Activated T-helper 1 cell treated with anti-CD3 and anti-CD28 coated beads, Interleukin-12 subunit alpha, Interleukin-12 subunit beta, Interleukin-2, Interleukin-4 antibody, amounts not matched to agents 30 ng/mL and 10 ng/mL and 1 ng/mL, durations not matched to agents 14 hours and 24 hours and 36 hours (primary cell): ENCODE data around the gene PPIB. TPM values are rescaled to one million over a fixed set of nuclear protein-coding genes. Genes with fewer than 3 reads are reported as not detected.
"Not testable (repeated sequence)": the region's sequence is repeated elsewhere in the genome, so short reads cannot be mapped to it uniquely, and the experiment has no call there.

Experiments used
- DNase-seq: peaks from one replicate; pipeline ENCODE4 v3.0.0; 2021; ENCODE audit warnings: low spot score
- H3K27ac Mint-ChIP-seq: one replicate; pipeline ENCODE4 v1.8.0; 2021; ENCODE audit warnings: mild to moderate bottlenecking, mixed read lengths
- H3K27me3 Mint-ChIP-seq: one replicate; pipeline ENCODE4 v1.8.0; 2022; ENCODE audit warnings: mild to moderate bottlenecking, moderate library complexity, mixed read lengths; ENCODE audit not compliant: insufficient read depth
- H3K36me3 Mint-ChIP-seq: one replicate; pipeline ENCODE4 v1.8.0; 2021; ENCODE audit warnings: low read depth, mixed read lengths
- H3K4me1 Mint-ChIP-seq: one replicate; pipeline ENCODE4 v1.8.0; 2021; ENCODE audit warnings: low read depth, mixed read lengths
- H3K4me3 Mint-ChIP-seq: one replicate; pipeline ENCODE4 v1.8.0; 2021; ENCODE audit warnings: mild to moderate bottlenecking, moderate library complexity, mixed read lengths
- H3K9me3 Mint-ChIP-seq: one replicate; pipeline ENCODE4 v1.8.0; 2021; ENCODE audit warnings: mixed read lengths
- intact Hi-C: fragments of 100-400 bp; cut with micrococcal nuclease; formaldehyde crosslinking; loops from one replicate; pipeline ENCODE4 v1.15.1; 2024
- total RNA-seq: library from RNA; stranded (reverse); gene quantifications from 2 replicates; pipeline ENCODE4 v1.2.3, GENCODE V29; 2022

PPIB gene
- total RNA-seq, 1 donor from 2014 or later, result 388 TPM

DNA sequence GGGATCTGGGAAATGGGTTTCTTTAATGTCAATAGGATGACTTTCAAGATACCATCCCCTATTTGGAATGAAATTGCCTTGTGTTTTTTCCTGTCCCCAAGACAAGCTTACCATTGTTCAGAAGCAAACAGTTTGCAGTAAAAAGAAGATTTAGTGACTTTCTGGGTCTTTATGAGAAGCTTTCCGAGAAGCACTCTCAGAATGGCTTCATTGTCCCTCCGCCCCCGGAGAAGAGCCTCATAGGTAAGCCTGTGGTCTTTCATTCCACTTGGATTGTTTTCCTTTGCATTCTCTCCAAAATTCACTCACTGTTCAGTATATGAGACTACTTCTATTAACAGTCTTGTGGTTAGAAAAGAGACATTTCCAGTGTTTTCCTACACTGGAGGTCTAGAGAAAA is 36.8 kb downstream of the PPIB start:
- no peaks in the 10 kb centered on the region for H3K4me1 Mint-ChIP-seq
- H3K36me3 Mint-ChIP-seq, result peaks cover 50% of the 10 kb centered on the region
- DNase-seq, result no peak
- H3K9me3 Mint-ChIP-seq, result no peaks in the 10 kb centered on the region
- no peak overlapping the region for H3K4me3 Mint-ChIP-seq
- H3K27me3 Mint-ChIP-seq, result no peaks in the 10 kb centered on the region
- intact Hi-C loops, result no loop called here
- no peak overlapping the region for H3K27ac Mint-ChIP-seq

DNA sequence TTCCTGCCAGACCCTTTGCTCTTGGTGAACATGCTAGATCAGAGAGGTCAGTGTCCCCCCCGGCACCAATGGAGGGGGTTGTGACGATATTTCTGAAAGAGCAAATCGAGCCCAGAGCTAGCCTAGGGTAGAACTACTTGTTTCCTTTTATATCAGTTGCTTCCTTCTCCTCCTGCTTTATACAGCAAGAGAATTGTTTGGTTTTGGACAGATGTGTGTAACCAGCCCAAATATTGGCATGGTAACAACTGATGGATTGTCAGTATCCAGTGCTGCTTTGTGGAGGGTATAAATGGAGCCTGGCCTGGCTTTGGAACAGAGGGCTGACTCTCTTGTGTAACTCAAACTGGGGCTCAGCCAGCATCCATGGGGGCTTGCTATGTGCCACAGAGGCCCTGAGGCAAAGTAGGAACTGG is 39.9 kb downstream of the PPIB start:
- Mint-ChIP-seq H3K4me1 (no peaks in the 10 kb centered on the region), H3K27ac (no peak overlapping the region), H3K27me3 (no peaks in the 10 kb centered on the region), H3K9me3 (no peaks in the 10 kb centered on the region), H3K4me3 (no peak overlapping the region), H3K36me3 (peaks cover 51% of the 10 kb centered on the region)
- intact Hi-C loops, result no loop called here
- no peak for DNase-seq

DNA sequence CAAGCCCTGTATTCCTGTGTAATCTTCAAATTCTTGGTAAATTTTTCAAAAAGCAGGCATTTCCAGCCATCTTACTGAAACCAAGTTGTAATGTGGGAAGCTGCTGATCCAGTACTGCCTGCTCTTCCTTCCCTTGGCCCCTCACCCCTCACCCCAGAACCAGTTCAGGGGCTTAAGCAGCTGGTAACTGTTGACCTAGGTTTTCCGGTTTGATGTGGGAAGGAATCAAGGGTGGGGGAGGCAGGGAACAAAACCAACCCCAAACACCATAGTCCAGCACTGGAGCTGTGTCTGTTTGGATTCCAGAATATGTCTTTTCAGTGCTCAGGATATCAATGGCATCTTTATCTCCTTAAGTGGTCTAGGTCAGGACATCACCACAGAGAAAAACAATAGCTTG is 40.4 kb downstream of the PPIB start:
- DNase-seq, result no peak
- Mint-ChIP-seq H3K36me3 (peaks cover 49% of the 10 kb centered on the region), H3K27me3 (no peaks in the 10 kb centered on the region), H3K9me3 (no peaks in the 10 kb centered on the region), H3K4me1 (no peaks in the 10 kb centered on the region), H3K27ac (no peak overlapping the region), H3K4me3 (no peak overlapping the region)
- intact Hi-C loops, result no loop called here

DNA sequence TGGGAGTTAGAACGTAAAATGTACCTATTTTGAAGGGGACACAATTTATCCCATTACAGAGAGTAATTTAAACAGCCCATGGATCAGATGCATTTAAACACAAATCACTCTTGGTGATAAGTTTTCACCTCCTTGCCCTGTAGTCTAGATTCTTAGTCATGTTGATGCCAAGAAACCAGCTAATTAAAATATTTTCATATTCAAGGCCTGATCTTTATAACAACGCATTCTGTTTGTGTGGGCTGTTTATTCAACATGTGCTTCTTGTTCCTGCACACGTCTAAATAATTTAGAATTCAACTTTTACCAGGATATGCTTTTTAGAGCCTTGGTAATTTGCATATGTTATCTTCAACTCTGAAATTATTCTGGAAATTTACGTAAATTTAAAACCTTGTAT is 41.2 kb downstream of the PPIB start:
- no peak overlapping the region for H3K27ac Mint-ChIP-seq
- intact Hi-C loops, result no loop called here
- peaks cover 46% of the 10 kb centered on the region for H3K36me3 Mint-ChIP-seq
- DNase-seq, result no peak
- peaks cover 5% of the 10 kb centered on the region for H3K4me1 Mint-ChIP-seq
- no peak overlapping the region for H3K4me3 Mint-ChIP-seq
- H3K27me3 Mint-ChIP-seq, result peaks cover 2% of the 10 kb centered on the region
- no peaks in the 10 kb centered on the region for H3K9me3 Mint-ChIP-seq

DNA sequence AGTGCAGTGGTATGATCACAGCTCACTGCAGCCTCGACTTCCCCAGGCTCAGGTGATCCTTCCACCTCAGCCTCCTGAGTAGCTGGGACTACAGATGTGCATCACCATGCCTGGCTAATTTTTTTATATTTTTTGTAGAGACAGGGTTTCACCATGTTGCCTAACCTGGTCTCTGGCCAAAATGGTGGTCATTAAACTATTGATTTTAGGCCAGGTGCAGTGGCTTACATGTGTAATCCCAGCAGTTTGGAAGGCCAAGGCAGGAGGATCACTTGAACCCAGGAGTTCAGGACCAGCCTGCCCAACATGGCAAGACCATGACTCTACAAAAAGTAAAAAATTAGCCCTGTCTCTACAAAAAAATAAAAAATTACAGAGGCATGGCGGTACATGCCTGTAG is 42.5 kb downstream of the PPIB start:
- H3K4me1 Mint-ChIP-seq, intact Hi-C loops, H3K27ac Mint-ChIP-seq, H3K27me3 Mint-ChIP-seq, H3K4me3 Mint-ChIP-seq, H3K9me3 Mint-ChIP-seq, DNase-seq: not testable (repeated sequence)
- peaks cover 38% of the 10 kb centered on the region for H3K36me3 Mint-ChIP-seq

DNA sequence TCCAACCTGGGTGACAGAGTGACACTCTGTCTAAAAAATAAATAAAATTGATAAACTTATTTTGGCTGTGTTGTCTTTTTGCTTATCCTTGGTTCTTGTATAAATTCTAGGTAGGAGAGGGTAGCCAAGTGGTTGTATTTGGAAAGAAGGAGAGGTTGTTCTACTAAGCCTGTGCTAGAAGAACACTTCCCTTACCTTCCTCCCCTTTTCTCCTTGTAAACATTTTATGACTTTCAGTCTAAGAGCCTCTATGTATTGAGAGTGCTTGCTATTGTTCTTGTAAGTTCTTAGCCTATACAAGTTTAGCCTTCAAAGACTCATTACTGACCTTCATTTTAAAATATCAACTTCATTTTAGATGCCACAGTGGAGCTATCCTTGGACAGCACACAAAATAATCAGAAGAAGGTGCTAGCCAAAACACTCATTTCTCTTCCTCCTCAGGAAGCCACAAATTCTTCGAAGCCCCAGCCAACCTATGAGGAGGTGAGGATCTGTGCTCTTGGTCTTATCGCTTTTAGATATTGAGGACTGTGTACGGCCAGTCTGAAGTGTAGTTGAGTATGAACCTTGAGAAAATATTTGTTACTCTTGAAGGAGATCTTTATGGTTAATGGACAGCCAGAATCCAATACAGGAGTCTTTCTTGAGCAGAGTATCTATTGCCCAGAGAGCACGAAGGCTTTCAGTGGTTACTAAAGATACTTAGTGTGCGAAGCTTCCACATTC is 44.9 kb downstream of the PPIB start:
- intact Hi-C loops, result no loop called here
- Mint-ChIP-seq H3K9me3 (no peaks in the 10 kb centered on the region), H3K27me3 (peaks cover 2% of the 10 kb centered on the region), H3K4me1 (peaks cover 5% of the 10 kb centered on the region), H3K36me3 (peaks cover 38% of the 10 kb centered on the region), H3K27ac (no peak overlapping the region), H3K4me3 (no peak overlapping the region)
- DNase-seq, result no peak

DNA sequence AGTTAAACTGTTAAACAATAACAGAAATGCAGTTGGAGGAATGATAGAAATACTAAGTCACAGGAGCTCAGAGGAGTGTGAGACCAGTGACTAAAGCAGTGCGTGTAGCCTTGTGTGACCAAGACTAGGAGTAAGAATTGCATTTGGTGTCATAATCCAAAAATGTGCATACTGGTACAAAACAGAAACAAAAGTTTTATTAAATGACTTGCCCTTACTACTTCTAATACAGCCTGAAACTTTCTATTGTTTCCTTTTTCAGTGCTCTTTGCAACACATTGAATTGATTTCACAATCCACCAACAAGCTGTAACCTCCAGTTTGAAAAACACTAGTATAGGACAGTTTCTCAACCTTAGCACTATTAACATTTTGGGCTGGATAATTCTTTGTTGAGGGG is 49.9 kb downstream of the PPIB start:
- Mint-ChIP-seq H3K27me3 (peaks cover 2% of the 10 kb centered on the region), H3K27ac (no peak overlapping the region), H3K36me3 (peaks cover 27% of the 10 kb centered on the region), H3K9me3 (no peaks in the 10 kb centered on the region), H3K4me1 (peaks cover 27% of the 10 kb centered on the region), H3K4me3 (no peak overlapping the region)
- DNase-seq, result no peak
- intact Hi-C loops, result no loop called here

DNA sequence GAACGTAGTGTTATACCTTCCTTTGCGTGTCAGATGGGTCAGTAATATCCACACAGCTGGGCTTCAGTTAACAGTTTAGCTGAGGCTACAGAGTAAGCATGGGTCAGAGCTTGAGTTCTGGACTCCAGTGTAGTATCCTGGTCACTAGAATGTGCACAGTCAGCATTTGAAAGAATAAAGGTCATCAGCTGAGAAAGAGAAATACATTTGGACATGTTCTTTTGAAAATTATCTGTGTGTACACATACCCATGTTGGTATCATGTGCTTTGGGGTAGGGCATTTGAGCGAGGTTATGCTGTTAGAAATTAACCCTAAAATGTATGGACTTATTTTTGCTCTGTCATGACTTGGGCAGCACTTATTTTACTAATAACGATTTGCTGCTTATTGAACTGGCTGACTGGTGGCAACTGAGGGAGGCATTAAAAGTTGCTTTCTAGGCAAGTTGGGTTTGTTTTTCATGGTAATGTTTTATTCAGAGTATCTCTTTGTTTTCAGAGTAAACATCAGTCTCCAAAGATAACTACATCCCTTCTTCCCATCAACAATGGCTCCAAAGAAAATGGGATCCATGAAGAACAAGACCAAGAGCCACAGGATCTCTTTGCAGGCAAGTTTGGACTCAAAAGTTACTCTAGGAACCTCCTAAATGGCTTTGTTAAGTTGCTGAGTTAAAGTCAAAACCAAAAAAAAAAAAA is 50.6 kb downstream of the PPIB start:
- Mint-ChIP-seq H3K9me3 (no peaks in the 10 kb centered on the region), H3K4me3 (no peak overlapping the region), H3K27me3 (peaks cover 2% of the 10 kb centered on the region), H3K27ac (no peak overlapping the region), H3K4me1 (peaks cover 27% of the 10 kb centered on the region), H3K36me3 (peaks cover 24% of the 10 kb centered on the region)
- intact Hi-C loops, result no loop called here
- no peak for DNase-seq

DNA sequence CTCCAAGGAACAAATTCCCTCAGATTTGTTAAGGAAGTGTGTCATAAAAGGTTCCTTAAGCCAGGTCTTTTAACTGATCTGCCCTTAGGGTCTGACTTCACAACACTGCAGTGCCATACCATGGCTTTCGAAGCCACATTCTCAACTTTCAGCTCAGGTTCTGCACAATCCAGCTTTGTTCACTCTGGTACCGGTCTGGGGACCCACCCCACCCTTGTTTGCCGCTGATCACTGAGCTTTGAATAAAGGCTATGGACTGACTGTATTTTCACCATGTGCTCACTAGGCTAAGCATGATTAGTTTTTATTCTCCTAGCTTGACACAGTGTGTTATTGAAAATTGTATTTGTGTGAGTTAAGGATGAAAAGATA is 51.2 kb downstream of the PPIB start:
- DNase-seq, result no peak
- H3K36me3 Mint-ChIP-seq, result peaks cover 23% of the 10 kb centered on the region
- H3K4me1 Mint-ChIP-seq, result peaks cover 22% of the 10 kb centered on the region
- H3K4me3 Mint-ChIP-seq, result no peak overlapping the region
- intact Hi-C loops, result no loop called here
- H3K27me3 Mint-ChIP-seq, result no peaks in the 10 kb centered on the region
- H3K27ac Mint-ChIP-seq, result no peak overlapping the region
- no peaks in the 10 kb centered on the region for H3K9me3 Mint-ChIP-seq

DNA sequence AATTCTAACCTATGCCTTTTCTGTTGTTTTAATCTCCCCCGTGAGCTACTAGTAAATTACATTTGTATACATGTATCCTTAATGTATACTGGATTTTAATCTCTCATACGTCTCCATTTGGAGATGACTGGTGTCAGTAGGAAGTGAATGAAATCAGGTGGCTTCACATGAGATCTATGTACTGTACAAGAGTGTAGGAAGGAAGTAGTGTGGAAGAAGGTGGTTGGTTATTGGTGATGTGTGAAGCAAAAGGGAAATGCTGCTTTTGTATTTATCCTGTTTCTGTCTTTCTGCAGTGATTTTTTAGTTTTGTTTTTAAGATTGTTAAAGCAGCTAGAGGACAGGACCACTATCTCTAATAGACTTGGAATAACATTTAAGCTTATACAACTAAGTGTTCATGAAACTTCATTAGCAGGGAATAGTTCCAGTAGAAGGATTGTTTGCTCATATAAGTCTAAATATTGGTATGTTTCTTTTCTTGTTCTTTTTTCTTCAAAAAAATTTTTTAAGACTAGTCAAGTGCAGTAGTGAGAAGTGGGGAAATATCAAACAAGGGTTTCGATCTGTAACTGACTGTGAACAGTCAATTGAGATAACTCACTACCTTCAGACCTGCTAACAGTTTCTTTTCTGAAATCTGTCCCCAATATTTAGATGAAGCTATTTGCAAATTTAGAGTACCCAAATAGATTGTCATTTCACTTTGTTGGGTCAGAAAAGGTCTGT is 51.7 kb downstream of the PPIB start:
- Mint-ChIP-seq H3K27ac (peak overlapping the region; percentile 28), H3K36me3 (peaks cover 23% of the 10 kb centered on the region), H3K4me1 (peaks cover 22% of the 10 kb centered on the region), H3K9me3 (no peaks in the 10 kb centered on the region), H3K27me3 (no peaks in the 10 kb centered on the region), H3K4me3 (no peak overlapping the region)
- DNase-seq, result no peak
- intact Hi-C loops, result no loop called here

DNA sequence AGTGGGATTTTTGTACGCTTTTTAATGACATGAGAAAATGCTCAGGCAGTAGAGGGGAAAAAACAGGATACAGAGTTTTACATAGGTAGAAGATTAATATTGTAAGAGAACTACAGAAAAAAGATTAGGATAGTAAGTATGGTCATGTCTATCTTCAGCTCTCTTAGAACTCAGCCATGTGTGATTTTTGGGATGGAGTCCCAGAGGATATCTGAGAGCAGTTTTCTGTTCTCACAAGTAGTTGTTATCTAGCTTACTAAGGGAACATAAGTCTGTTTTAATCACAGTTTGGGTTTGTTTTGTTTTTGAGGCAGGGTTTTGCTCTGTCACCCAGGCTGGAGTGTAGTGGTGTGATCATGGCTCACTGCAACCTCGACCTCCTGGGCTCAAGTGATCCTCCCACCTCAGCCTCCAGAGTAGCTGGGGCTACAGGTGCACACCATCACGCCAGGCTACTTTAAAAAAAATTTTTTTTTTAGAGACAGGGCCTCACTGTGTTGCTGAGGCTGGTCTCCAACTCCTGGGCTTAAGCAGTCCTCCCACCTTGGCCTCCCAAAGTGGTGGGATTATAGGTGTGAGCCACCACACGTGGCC is 52.6 kb downstream of the PPIB start:
- Mint-ChIP-seq H3K27ac (peak overlapping the region; percentile 28), H3K4me1 (peaks cover 22% of the 10 kb centered on the region)

DNA sequence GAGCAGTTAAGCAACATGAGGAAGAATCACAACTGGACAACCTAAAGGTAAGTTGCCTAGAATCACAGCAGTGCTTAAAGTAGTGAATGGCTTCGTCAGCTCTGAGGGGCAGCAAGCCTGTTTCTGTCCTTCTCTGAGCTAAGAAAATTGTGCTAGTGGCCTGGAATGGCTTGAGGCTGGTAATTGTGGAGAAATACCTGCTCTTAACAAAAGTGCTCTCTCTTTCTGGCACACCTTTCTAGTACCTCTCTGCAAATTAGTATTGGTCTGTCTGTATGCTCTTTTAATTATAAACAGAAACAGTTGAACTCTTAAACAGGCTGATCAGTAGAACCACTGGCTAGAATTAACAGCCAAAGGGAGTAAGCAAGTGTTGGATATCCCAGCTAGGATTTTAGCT is 55.5 kb downstream of the PPIB start:
- H3K27me3 Mint-ChIP-seq, result no peaks in the 10 kb centered on the region
- intact Hi-C loops, result no loop called here
- no peak for DNase-seq
- H3K27ac Mint-ChIP-seq, result no peak overlapping the region
- no peaks in the 10 kb centered on the region for H3K9me3 Mint-ChIP-seq
- peaks cover 22% of the 10 kb centered on the region for H3K4me1 Mint-ChIP-seq
- no peak overlapping the region for H3K4me3 Mint-ChIP-seq
- peaks cover 6% of the 10 kb centered on the region for H3K36me3 Mint-ChIP-seq

More for the DNA sequence above, 52.6 kb downstream of the PPIB start:
- DNase-seq, H3K4me3 Mint-ChIP-seq, intact Hi-C loops, H3K9me3 Mint-ChIP-seq, H3K27me3 Mint-ChIP-seq: not testable (repeated sequence)
- peaks cover 23% of the 10 kb centered on the region for H3K36me3 Mint-ChIP-seq
